Measurements from ENCODE around the gene PEPD. TPM values are rescaled to one million over a fixed set of nuclear protein-coding genes. Genes with fewer than 3 reads are reported as not detected.

PEPD gene
- total RNA-seq, 1 donor from 2014 or later, result 23.8 TPM

GRCh38 chr19:33407716-33408115 is 113.9 kb downstream of the PEPD start:
- Mint-ChIP-seq H3K9me3 (no peaks in the 10 kb centered on the region), H3K27ac (no peak overlapping the region), H3K36me3 (ENCODE audit: low read depth) (no peaks in the 10 kb centered on the region), H3K4me3 (ENCODE audit: low read depth) (no peak overlapping the region), H3K4me1 (ENCODE audit: low read depth) (peaks cover 3% of the 10 kb centered on the region), H3K27me3 (ENCODE audit: low read depth) (no peaks in the 10 kb centered on the region)
- DNase-seq (ENCODE audit: low spot score), result no peak
- intact Hi-C loops (cut with micrococcal nuclease), result loop anchor here (10.0 kb wide), 1 partner anchor 263 kb away; no protein-coding TSS in a partner anchor

GRCh38 chr19:33407140-33407551 is 114.4 kb downstream of the PEPD start:
- H3K36me3 Mint-ChIP-seq (ENCODE audit: low read depth), result no peaks in the 10 kb centered on the region
- intact Hi-C loops (cut with micrococcal nuclease), result loop anchor here (10.0 kb wide), 1 partner anchor 262 kb away; no protein-coding TSS in a partner anchor
- H3K4me3 Mint-ChIP-seq (ENCODE audit: low read depth), result no peak overlapping the region
- no peaks in the 10 kb centered on the region for H3K27me3 Mint-ChIP-seq (ENCODE audit: low read depth)
- DNase-seq (ENCODE audit: low spot score), result no peak
- H3K27ac Mint-ChIP-seq, result no peak overlapping the region
- peaks cover 3% of the 10 kb centered on the region for H3K4me1 Mint-ChIP-seq (ENCODE audit: low read depth)
- no peaks in the 10 kb centered on the region for H3K9me3 Mint-ChIP-seq

- Mint-ChIP-seq H3K27me3 (ENCODE audit: low read depth) (no peaks in the 10 kb centered on the region), H3K36me3 (ENCODE audit: low read depth) (no peaks in the 10 kb centered on the region), H3K27ac (no peak overlapping the region), H3K4me3 (ENCODE audit: low read depth) (no peak overlapping the region), H3K4me1 (ENCODE audit: low read depth) (peaks cover 3% of the 10 kb centered on the region), H3K9me3 (no peaks in the 10 kb centered on the region)
- DNase-seq (ENCODE audit: low spot score), result peak; percentile 49
- intact Hi-C loops (cut with micrococcal nuclease), result loop anchor here (1.0 to 10.0 kb wide), 2 partner anchors 171 to 262 kb away; no protein-coding TSS in a partner anchor
Measured at GRCh38 chr19:33406521-33407139, 115.0 kb downstream of the PEPD start.

- DNase-seq (ENCODE audit: low spot score), result no peak
- no peaks in the 10 kb centered on the region for H3K36me3 Mint-ChIP-seq (ENCODE audit: low read depth)
- no peaks in the 10 kb centered on the region for H3K9me3 Mint-ChIP-seq
- H3K27me3 Mint-ChIP-seq (ENCODE audit: low read depth), result no peaks in the 10 kb centered on the region
- intact Hi-C loops (cut with micrococcal nuclease), result loop anchor here (1.0 to 10.0 kb wide), 2 partner anchors 171 to 261 kb away; no protein-coding TSS in a partner anchor
- peaks cover 3% of the 10 kb centered on the region for H3K4me1 Mint-ChIP-seq (ENCODE audit: low read depth)
- H3K4me3 Mint-ChIP-seq (ENCODE audit: low read depth), result no peak overlapping the region
- no peak overlapping the region for H3K27ac Mint-ChIP-seq
Measured at GRCh38 chr19:33405553-33406461, 115.8 kb downstream of the PEPD start.

GRCh38 chr19:33405254-33405552 is 116.4 kb downstream of the PEPD start:
- Mint-ChIP-seq H3K4me3 (ENCODE audit: low read depth) (no peak overlapping the region), H3K4me1 (ENCODE audit: low read depth) (peaks cover 3% of the 10 kb centered on the region), H3K27ac (no peak overlapping the region), H3K36me3 (ENCODE audit: low read depth) (no peaks in the 10 kb centered on the region), H3K27me3 (ENCODE audit: low read depth) (no peaks in the 10 kb centered on the region), H3K9me3 (no peaks in the 10 kb centered on the region)
- intact Hi-C loops (cut with micrococcal nuclease), result loop anchor here (10.0 kb wide), 1 partner anchor 260 kb away; no protein-coding TSS in a partner anchor
- no peak for DNase-seq (ENCODE audit: low spot score)

GRCh38 chr19:33404506-33405253 is 116.9 kb downstream of the PEPD start:
- Mint-ChIP-seq H3K9me3 (no peaks in the 10 kb centered on the region), H3K4me3 (ENCODE audit: low read depth) (no peak overlapping the region), H3K36me3 (ENCODE audit: low read depth) (no peaks in the 10 kb centered on the region), H3K4me1 (ENCODE audit: low read depth) (peaks cover 3% of the 10 kb centered on the region), H3K27me3 (ENCODE audit: low read depth) (no peaks in the 10 kb centered on the region), H3K27ac (no peak overlapping the region)
- intact Hi-C loops (cut with micrococcal nuclease), result loop anchor here (10.0 kb wide), 1 partner anchor 260 kb away; no protein-coding TSS in a partner anchor
- DNase-seq (ENCODE audit: low spot score), result no peak

- H3K27me3 Mint-ChIP-seq (ENCODE audit: low read depth), result no peaks in the 10 kb centered on the region
- intact Hi-C loops (cut with micrococcal nuclease), result loop anchor here (10.0 kb wide), 1 partner anchor 259 kb away; no protein-coding TSS in a partner anchor
- no peak for DNase-seq (ENCODE audit: low spot score)
Measured at GRCh38 chr19:33403973-33404304, 117.7 kb downstream of the PEPD start.

GRCh38 chr19:33403221-33403972 is 118.2 kb downstream of the PEPD start:
- H3K27ac Mint-ChIP-seq, result no peak overlapping the region
- H3K27me3 Mint-ChIP-seq (ENCODE audit: low read depth), result no peaks in the 10 kb centered on the region
- peaks cover 3% of the 10 kb centered on the region for H3K4me1 Mint-ChIP-seq (ENCODE audit: low read depth)
- no peak for DNase-seq (ENCODE audit: low spot score)
- intact Hi-C loops (cut with micrococcal nuclease), result loop anchor here (10.0 kb wide), 1 partner anchor 259 kb away; no protein-coding TSS in a partner anchor
- no peak overlapping the region for H3K4me3 Mint-ChIP-seq (ENCODE audit: low read depth)
- no peaks in the 10 kb centered on the region for H3K9me3 Mint-ChIP-seq
- no peaks in the 10 kb centered on the region for H3K36me3 Mint-ChIP-seq (ENCODE audit: low read depth)

More at GRCh38 chr19:33403973-33404304, 117.7 kb downstream of the PEPD start:
- Mint-ChIP-seq H3K27ac (no peak overlapping the region), H3K4me1 (ENCODE audit: low read depth) (peaks cover 3% of the 10 kb centered on the region), H3K36me3 (ENCODE audit: low read depth) (no peaks in the 10 kb centered on the region), H3K4me3 (ENCODE audit: low read depth) (no peak overlapping the region), H3K9me3 (no peaks in the 10 kb centered on the region)

- Mint-ChIP-seq H3K27me3 (ENCODE audit: low read depth) (no peaks in the 10 kb centered on the region), H3K9me3 (no peaks in the 10 kb centered on the region), H3K4me1 (ENCODE audit: low read depth) (peaks cover 3% of the 10 kb centered on the region), H3K4me3 (ENCODE audit: low read depth) (no peak overlapping the region), H3K36me3 (ENCODE audit: low read depth) (no peaks in the 10 kb centered on the region), H3K27ac (no peak overlapping the region)
- DNase-seq (ENCODE audit: low spot score), result no peak
- intact Hi-C loops (cut with micrococcal nuclease), result loop anchor here (10.0 kb wide), 1 partner anchor 258 kb away; no protein-coding TSS in a partner anchor
Measured at GRCh38 chr19:33402421-33403220, 119.0 kb downstream of the PEPD start.

GRCh38 chr19:33401683-33402420 is 119.7 kb downstream of the PEPD start:
- no peak for DNase-seq (ENCODE audit: low spot score)
- intact Hi-C loops (cut with micrococcal nuclease), result loop anchor here (10.0 kb wide), 1 partner anchor 257 kb away; no protein-coding TSS in a partner anchor

More at GRCh38 chr19:33401683-33402420, 119.7 kb downstream of the PEPD start:
- H3K9me3 Mint-ChIP-seq, result no peaks in the 10 kb centered on the region
- H3K27me3 Mint-ChIP-seq (ENCODE audit: low read depth), result no peaks in the 10 kb centered on the region
- H3K36me3 Mint-ChIP-seq (ENCODE audit: low read depth), result no peaks in the 10 kb centered on the region
- no peak overlapping the region for H3K4me3 Mint-ChIP-seq (ENCODE audit: low read depth)
- peaks cover 3% of the 10 kb centered on the region for H3K4me1 Mint-ChIP-seq (ENCODE audit: low read depth)
- no peak overlapping the region for H3K27ac Mint-ChIP-seq

Data from activated T-helper 2 cell treated with anti-CD3 and anti-CD28 coated beads, Interferon-gamma antibody, Interleukin-2, Interleukin-4, amounts not matched to agents 10 μg/mL and 5 μg/mL and 100 μg/mL, durations not matched to agents 14 hours and 24 hours and 36 hours (primary cell).